ENCODE measurements around the gene AGAP1. TPM values are rescaled to one million over a fixed set of nuclear protein-coding genes. Genes with fewer than 3 reads are reported as not detected.

Gene AGAP1
- polyA plus RNA-seq, 1 donor from 2014 or later: 17.4 TPM

DNA sequence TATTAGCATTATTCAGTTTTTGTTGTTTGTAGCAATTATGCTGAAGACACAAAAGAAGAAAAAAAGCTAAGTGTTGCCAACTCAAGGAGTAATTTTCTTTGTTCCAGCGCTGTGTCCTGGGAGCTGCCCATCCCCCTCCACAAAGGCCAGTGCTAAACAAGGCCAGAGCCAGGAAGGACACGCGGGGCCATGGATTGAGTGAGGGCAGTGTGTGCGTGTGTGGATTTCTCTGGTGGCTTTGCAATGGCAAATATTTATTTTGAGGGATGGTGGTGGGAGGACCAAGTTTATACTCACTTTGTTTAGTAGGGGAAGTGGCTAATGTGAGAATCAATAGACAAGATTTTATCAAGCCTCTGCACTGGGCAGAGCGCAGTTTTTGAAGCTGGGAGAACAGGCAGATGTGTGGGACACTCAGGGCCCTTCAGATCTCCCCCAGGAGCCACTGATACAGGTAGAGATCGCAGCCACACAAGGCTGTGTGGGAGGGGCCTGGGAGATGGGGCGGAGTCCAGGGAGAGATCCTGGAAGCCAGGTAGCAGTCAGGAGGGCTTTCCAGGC, 11.4 kb downstream of the AGAP1 start:
- Histone ChIP-seq H3K79me2 (replicated peaks; ENCODE audit: insufficient read depth, low read length) (peaks cover 46% of the 10 kb centered on the region), H3F3A (ENCODE audit: insufficient read depth, low read length, poor library complexity, severe bottlenecking) (no peaks in the 10 kb centered on the region), H4K20me1 (ENCODE audit: insufficient read depth) (no peaks in the 10 kb centered on the region), H3K9me3 (ENCODE audit: low read length) (no peaks in the 10 kb centered on the region), H3K27me3 (ENCODE audit: insufficient read depth, low read depth, low read length) (no peaks in the 10 kb centered on the region), H3K4me2 (ENCODE audit: low read length) (no peak overlapping the region), H3K36me3 (ENCODE audit: insufficient read depth, low read length) (no peaks in the 10 kb centered on the region), H3K9me2 (ENCODE audit: insufficient read depth, low read length) (no peaks in the 10 kb centered on the region), H3K4me3 (ENCODE audit: low read length) (no peak overlapping the region), H3K27ac (ENCODE audit: low read length) (no peak overlapping the region), H2AFZ (ENCODE audit: low read depth, low read length) (no peak overlapping the region), H3K9ac (ENCODE audit: low read length) (no peak overlapping the region)
- TF ChIP-seq RAD21 (conservative IDR thresholded peaks at IDR 0.05): no peak
- no peak for TF ChIP-seq TAF1 (IDR thresholded peaks at IDR 0.05; ENCODE audit: low read depth)
- TF ChIP-seq EZH2 (IDR thresholded peaks at IDR 0.05; ENCODE audit: borderline replicate concordance, insufficient read depth, low read length, poor library complexity, severe bottlenecking): no peak
- no peak for TF ChIP-seq MXI1 (conservative IDR thresholded peaks at IDR 0.05; ENCODE audit: poor library complexity, severe bottlenecking)
- TF ChIP-seq EP300 (conservative IDR thresholded peaks at IDR 0.05; ENCODE audit: poor library complexity, severe bottlenecking): no peak
- TF ChIP-seq CTCF (IDR thresholded peaks at IDR 0.05; ENCODE audit: poor library complexity, severe bottlenecking): no peak
- TF ChIP-seq, protein P1, sequence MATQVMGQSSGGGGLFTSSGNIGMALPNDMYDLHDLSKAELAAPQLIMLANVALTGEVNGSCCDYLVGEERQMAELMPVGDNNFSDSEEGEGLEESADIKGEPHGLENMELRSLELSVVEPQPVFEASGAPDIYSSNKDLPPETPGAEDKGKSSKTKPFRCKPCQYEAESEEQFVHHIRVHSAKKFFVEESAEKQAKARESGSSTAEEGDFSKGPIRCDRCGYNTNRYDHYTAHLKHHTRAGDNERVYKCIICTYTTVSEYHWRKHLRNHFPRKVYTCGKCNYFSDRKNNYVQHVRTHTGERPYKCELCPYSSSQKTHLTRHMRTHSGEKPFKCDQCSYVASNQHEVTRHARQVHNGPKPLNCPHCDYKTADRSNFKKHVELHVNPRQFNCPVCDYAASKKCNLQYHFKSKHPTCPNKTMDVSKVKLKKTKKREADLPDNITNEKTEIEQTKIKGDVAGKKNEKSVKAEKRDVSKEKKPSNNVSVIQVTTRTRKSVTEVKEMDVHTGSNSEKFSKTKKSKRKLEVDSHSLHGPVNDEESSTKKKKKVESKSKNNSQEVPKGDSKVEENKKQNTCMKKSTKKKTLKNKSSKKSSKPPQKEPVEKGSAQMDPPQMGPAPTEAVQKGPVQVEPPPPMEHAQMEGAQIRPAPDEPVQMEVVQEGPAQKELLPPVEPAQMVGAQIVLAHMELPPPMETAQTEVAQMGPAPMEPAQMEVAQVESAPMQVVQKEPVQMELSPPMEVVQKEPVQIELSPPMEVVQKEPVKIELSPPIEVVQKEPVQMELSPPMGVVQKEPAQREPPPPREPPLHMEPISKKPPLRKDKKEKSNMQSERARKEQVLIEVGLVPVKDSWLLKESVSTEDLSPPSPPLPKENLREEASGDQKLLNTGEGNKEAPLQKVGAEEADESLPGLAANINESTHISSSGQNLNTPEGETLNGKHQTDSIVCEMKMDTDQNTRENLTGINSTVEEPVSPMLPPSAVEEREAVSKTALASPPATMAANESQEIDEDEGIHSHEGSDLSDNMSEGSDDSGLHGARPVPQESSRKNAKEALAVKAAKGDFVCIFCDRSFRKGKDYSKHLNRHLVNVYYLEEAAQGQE (IDR thresholded peaks at IDR 0.05; ENCODE audit: borderline replicate concordance): no peak
- TF ChIP-seq SMC3 (conservative IDR thresholded peaks at IDR 0.05; ENCODE audit: poor library complexity): no peak
- no peak for TF ChIP-seq POLR2AphosphoS5 (IDR thresholded peaks at IDR 0.05)

DNA sequence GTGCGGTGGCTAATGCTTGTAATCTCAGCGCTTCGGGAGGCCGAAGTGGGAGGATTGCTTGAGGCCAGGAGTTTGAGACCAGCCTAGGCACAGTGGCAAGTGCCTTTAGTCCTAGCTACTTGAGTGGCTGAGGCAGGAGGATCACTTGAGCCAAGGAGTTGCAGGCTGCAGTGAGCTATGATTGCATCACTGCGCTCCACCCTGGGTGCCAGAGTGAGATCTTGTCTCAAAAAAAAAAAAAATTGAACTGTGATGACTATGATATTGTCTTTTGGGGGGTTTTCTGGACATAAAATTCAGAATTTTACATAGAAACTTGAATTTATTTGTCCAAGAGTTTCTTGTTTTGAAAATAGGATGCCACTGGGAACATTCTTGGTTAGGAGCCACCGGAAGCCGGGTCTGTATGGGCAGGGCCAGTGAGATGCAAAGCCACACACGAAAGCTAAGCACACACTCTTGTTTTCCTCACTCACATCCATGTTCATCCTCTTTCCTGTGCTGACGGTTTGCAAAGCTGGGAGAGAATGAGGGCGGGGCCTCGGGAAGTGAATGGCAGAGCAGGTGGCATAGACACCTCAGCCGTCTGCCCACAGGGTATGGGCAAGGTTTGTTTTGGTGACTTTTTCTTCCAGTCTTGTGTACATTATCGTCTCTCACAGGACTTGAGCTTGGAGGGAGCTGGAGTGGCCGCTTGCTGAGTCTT, 12.6 kb downstream of the AGAP1 start:
- no peaks in the 10 kb centered on the region for H3K9me3 ChIP-seq (ENCODE audit: low read length)
- H3K9me2 ChIP-seq (ENCODE audit: insufficient read depth, low read length): no peaks in the 10 kb centered on the region
- TF ChIP-seq RAD21 (conservative IDR thresholded peaks at IDR 0.05) (no peak), EP300 (conservative IDR thresholded peaks at IDR 0.05; ENCODE audit: poor library complexity, severe bottlenecking) (no peak), EZH2 (IDR thresholded peaks at IDR 0.05; ENCODE audit: borderline replicate concordance, insufficient read depth, low read length, poor library complexity, severe bottlenecking) (no peak), MXI1 (conservative IDR thresholded peaks at IDR 0.05; ENCODE audit: poor library complexity, severe bottlenecking) (no peak), TAF1 (IDR thresholded peaks at IDR 0.05; ENCODE audit: low read depth) (no peak), CTCF (IDR thresholded peaks at IDR 0.05; ENCODE audit: poor library complexity, severe bottlenecking) (no peak), POLR2AphosphoS5 (IDR thresholded peaks at IDR 0.05) (no peak), SMC3 (conservative IDR thresholded peaks at IDR 0.05; ENCODE audit: poor library complexity) (no peak)
- TF ChIP-seq, protein P1 (IDR thresholded peaks at IDR 0.05; ENCODE audit: borderline replicate concordance): no peak
- no peak overlapping the region for H3K4me3 ChIP-seq (ENCODE audit: low read length)
- H3K36me3 ChIP-seq (ENCODE audit: insufficient read depth, low read length): no peaks in the 10 kb centered on the region
- H3K4me2 ChIP-seq (ENCODE audit: low read length): no peak overlapping the region
- H3K27ac ChIP-seq (ENCODE audit: low read length): no peak overlapping the region
- H3K79me2 ChIP-seq (replicated peaks; ENCODE audit: insufficient read depth, low read length): peaks cover 49% of the 10 kb centered on the region
- no peak overlapping the region for H2AFZ ChIP-seq (ENCODE audit: low read depth, low read length)
- no peak overlapping the region for H3K9ac ChIP-seq (ENCODE audit: low read length)
- H3F3A ChIP-seq (ENCODE audit: insufficient read depth, low read length, poor library complexity, severe bottlenecking): no peaks in the 10 kb centered on the region
- no peaks in the 10 kb centered on the region for H4K20me1 ChIP-seq (ENCODE audit: insufficient read depth)
- no peaks in the 10 kb centered on the region for H3K27me3 ChIP-seq (ENCODE audit: insufficient read depth, low read depth, low read length)

Data from neural cell (in vitro differentiated cells).